Brain microvascular endothelial cell (primary cell): ENCODE measurements around the gene KDELR3.

ENCODE experiments used
- DNase-seq: peaks from one replicate; pipeline ENCODE4 v3.0.0-alpha.2; 2020
- H3K27ac ChIP-seq: fragments of 250-450 bp; sonication (Bioruptor Pico); 2 replicates; pipeline ENCODE4 v1.5.1; 2020; ENCODE audit warnings: mild to moderate bottlenecking, moderate library complexity
- H3K27me3 ChIP-seq: fragments of 250-450 bp; sonication (Bioruptor Pico); replicated peaks from 2 replicates; pipeline ENCODE4 v1.5.1; 2020; ENCODE audit warnings: mild to moderate bottlenecking
- H3K36me3 ChIP-seq: fragments of 250-450 bp; sonication (Bioruptor Pico); replicated peaks from 2 replicates; pipeline ENCODE4 v1.5.1; 2020; ENCODE audit warnings: mild to moderate bottlenecking
- H3K4me3 ChIP-seq: 2 replicates; pipeline ENCODE4 v1.5.1; 2011; ENCODE audit warnings: low read depth, mild to moderate bottlenecking, control low read depth, low read length, moderate library complexity
- in situ Hi-C: cut with HindIII; loops from 2 replicates; pipeline ENCODE4 v1.10.0; 2017; ENCODE audit warnings: low sequenced_read_pairs, low pct_ligation_motif_present
- TF ChIP-seq, protein P1 (sequence below): IDR thresholded peaks from 2 replicates; pipeline ENCODE4 v1.5.1; 2011; ENCODE audit warnings: low read depth, mild to moderate bottlenecking, moderate library complexity, low read length, control low read depth, inconsistent platforms; ENCODE audit errors: missing control alignments

KDELR3 gene

DNA sequence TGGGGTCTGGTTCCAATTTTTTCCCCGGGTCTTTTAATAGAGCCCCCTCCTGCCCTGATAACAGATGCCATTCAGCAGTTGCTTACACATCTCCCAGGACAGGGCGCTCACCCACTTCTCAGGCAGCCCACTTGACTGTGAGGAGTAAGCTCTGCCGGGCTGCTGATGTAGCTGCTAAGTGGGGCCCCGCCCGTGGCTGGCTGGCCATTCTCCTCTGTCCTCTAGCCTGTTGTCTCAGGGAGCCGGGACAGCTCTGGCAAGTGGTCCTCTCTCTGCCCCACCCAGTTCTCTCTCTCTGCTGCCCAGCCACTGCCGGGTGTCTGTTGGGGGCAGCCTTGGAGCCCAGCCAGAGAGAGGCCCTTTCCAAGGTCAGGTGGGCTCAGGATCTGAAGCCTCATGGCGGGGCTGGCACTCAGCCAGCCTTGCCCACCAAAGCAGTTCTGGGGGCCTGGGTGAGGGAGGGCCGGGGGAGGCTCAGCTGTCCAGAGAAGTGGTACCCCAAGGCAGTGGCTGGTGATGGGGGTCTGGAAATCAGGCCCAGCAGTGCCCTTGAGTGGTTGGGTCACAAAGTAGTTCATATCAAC lies 21.8 kb upstream of the KDELR3 start:
- in situ Hi-C loops, result no loop called here
- H3K4me3 ChIP-seq, result no peak overlapping the region
- H3K36me3 ChIP-seq, result no peaks in the 10 kb centered on the region
- H3K27ac ChIP-seq, result no peak overlapping the region
- H3K27me3 ChIP-seq, result peaks cover 13% of the 10 kb centered on the region
- DNase-seq, result no peak
- TF ChIP-seq, protein P1, sequence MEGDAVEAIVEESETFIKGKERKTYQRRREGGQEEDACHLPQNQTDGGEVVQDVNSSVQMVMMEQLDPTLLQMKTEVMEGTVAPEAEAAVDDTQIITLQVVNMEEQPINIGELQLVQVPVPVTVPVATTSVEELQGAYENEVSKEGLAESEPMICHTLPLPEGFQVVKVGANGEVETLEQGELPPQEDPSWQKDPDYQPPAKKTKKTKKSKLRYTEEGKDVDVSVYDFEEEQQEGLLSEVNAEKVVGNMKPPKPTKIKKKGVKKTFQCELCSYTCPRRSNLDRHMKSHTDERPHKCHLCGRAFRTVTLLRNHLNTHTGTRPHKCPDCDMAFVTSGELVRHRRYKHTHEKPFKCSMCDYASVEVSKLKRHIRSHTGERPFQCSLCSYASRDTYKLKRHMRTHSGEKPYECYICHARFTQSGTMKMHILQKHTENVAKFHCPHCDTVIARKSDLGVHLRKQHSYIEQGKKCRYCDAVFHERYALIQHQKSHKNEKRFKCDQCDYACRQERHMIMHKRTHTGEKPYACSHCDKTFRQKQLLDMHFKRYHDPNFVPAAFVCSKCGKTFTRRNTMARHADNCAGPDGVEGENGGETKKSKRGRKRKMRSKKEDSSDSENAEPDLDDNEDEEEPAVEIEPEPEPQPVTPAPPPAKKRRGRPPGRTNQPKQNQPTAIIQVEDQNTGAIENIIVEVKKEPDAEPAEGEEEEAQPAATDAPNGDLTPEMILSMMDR, result no peak

DNA sequence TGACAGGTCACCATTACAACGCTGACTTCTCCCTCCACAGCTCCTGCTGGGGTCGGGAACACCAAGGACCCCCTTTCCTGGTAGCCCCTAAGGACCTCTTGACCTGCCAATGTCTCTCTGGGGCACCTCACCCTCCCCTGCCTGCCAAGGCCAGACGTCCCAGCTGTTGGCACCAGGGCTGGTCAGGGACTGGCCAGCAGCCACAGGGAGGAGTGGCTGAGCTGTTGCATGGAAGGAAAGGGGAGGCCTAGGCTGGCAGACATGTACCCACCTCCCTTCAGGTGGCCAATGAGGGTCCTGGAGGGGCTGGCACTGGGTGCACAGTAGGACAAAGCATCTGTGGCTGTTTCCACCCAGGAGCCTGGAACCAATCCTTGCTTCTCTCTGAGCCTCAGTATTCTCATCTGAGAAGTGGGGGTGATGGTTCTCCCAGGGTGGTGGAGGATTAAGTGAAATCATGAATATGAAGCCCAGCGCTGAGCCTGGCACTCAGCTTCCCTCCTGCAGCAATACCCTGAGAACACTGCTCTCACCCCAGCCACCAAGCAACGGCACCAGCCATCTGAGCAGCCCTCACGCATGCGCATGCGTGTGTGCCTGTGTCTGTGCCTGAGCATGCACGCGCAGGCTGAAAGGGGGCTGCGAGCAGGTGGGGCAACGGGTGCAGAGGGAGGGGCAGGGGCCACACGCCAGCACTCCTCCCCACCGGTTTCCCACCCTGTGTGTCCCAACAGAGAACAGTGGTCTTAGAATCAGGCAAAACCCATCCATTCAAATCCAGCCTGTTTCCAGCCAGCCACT lies 18.8 kb upstream of the KDELR3 start:
- Histone ChIP-seq H3K36me3 (no peaks in the 10 kb centered on the region), H3K27me3 (peaks cover 37% of the 10 kb centered on the region), H3K4me3 (no peak overlapping the region), H3K27ac (no peak overlapping the region)
- in situ Hi-C loops, result no loop called here
- no peak for DNase-seq
- TF ChIP-seq, protein P1, result no peak

DNA sequence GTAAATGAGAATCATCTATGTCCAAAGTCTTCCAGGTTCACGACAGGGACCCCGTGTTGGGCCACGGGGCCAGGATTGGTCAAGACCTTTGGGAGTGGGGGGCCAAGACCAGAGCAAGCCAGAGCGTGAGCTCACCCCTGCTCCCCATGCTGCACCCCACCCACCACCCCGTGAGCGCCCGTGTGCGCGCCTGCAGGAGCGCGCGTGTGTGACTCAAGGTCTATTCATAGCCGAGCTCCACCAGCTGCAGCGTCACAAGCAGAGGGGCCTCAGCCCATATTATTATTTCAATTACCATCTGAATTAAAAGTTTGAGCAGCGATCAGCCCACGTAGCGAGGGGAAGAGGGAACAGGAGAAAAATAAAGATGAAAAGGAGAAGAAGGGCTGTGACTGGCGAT lies 18.1 kb upstream of the KDELR3 start:
- no peak overlapping the region for H3K27ac ChIP-seq
- DNase-seq, result no peak
- TF ChIP-seq, protein P1, result no peak
- no peaks in the 10 kb centered on the region for H3K36me3 ChIP-seq
- H3K4me3 ChIP-seq, result no peak overlapping the region
- peaks cover 42% of the 10 kb centered on the region for H3K27me3 ChIP-seq
- in situ Hi-C loops, result no loop called here

DNA sequence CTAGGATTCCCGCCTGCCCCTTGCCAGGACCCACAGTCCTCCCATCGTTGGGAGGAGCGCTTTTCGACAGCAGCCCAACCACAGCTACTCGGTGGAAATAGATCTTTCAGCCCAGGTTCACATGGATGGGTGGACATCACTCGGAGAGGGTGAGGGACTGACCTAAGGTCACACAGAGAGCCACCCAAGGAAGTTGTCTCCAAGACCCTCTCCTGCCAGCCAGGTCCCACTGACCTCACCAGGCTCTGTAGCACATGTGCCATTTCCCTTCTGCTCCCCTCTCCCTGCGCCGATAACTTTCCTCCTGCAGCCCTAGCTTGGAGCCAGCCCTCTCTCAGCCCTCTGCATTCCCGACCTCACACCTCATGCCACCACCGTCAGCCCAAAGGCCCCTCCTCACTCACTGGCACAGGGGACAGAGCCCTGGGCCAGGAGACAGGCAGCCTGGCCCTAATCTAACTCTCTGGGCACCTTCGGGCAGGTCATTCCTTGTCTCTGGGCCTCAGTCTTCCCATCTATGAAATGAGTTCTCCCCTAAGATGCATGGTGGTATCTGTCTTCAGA lies 17.6 kb upstream of the KDELR3 start:
- in situ Hi-C loops, result no loop called here
- Histone ChIP-seq H3K27ac (no peak overlapping the region), H3K4me3 (no peak overlapping the region), H3K27me3 (peaks cover 44% of the 10 kb centered on the region), H3K36me3 (no peaks in the 10 kb centered on the region)
- DNase-seq, result no peak
- TF ChIP-seq, protein P1, result no peak

DNA sequence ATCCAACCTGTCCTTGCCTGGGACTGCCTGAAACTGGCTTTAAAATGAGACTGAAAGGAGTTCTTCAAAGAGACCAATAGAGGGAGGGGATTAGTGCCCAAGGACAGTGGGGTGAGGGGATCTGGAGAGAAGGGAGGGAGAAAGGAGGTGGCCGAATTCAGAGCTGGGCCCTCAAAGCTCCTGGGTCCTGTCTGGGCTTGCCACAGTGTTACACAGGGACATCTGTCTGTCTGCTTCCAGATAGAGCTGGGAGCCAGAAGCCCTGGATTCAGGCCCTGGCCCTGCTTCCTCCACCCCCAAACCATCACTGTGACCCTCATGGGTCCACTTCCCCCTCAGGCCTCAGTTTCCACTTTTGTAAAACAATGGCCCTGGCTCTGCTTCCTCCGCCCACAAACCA lies 16.5 kb upstream of the KDELR3 start:
- peaks cover 54% of the 10 kb centered on the region for H3K27me3 ChIP-seq
- in situ Hi-C loops, result no loop called here
- no peak overlapping the region for H3K27ac ChIP-seq
- no peak for DNase-seq
- H3K36me3 ChIP-seq, result no peaks in the 10 kb centered on the region
- TF ChIP-seq, protein P1, result no peak
- H3K4me3 ChIP-seq, result no peak overlapping the region
